Fibroblast of the conjunctiva (primary cell): ENCODE measurements around the gene MBD5.

Experiments
- DNase-seq: peaks from one replicate; pipeline ENCODE4 v3.0.0-alpha.2; 2010; ENCODE audit warnings: low read depth

MBD5 gene

GRCh38 chr2:148548716-148549400 lies 528.0 kb downstream of the MBD5 start:
- DNase-seq: no peak

GRCh38 chr2:148552675-148553331 lies 531.9 kb downstream of the MBD5 start:
- DNase-seq: no peak

GRCh38 chr2:148553332-148553887 lies 532.5 kb downstream of the MBD5 start:
- DNase-seq: no peak

DNA sequence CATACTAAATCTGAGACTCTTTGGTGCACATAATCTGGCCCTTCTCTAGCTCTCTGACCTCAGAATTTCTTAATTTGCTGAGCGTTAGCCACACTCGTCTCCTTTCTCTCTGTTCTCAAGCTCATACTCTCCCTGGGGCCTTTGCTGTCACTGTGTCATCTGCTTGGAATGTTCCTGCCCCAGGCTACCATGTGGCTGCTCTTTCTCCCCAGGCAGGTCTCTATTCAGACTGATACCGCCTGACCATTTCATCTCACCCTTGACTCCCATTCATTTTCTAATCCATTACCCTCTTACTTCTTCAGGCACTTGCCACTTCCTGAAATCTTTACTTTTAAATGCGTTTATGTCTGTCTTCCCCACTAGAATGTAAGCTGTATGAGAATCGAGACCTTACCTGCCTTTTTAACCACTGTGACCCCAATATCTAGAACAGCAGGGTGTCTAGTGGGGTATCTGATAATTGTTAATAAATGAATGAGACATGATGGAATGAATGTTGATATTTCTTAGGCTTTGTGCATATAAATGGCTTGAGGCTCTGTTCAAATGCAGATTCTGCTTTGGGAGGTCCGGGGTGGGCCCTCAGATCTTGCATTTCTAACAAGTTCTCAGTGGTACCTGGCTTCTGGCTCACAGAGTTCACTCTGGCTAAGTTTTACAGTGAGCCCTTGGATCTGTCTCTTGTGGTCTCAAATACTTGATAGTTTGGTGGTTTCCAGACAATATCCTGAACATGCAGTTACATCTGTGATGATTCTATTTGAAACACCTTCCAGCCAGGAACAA lies 533.8 kb downstream of the MBD5 start:
- no peak for DNase-seq

GRCh38 chr2:148555622-148556294 lies 534.9 kb downstream of the MBD5 start:
- no peak for DNase-seq

DNA sequence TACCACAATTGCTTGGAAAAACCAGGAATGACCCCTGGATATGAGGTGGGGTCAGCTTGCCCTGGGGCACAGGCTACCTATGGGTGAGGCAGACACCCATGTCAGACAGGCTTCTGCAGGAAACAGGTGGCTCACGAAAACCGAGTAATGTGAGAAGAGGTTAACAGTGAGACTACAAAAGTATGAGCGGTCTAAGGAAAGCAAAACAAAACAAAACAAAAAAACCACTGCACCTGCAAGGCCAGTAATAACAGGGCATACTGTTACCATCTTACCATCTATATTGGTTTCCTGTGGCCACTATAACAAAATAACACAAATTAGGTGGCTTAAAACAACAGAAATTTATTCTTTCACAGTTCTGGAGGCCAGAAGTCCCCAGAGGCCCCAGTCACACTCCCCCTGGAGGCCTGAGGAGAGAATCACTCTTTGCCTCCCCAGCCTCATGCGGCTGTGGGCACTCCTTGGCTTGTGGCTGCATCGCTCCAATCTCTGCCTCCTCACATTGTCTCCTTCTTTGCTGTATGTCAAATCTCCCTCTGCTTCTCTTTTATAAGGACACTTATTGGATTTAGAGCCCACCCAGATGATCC lies 537.0 kb downstream of the MBD5 start:
- no peak for DNase-seq

DNA sequence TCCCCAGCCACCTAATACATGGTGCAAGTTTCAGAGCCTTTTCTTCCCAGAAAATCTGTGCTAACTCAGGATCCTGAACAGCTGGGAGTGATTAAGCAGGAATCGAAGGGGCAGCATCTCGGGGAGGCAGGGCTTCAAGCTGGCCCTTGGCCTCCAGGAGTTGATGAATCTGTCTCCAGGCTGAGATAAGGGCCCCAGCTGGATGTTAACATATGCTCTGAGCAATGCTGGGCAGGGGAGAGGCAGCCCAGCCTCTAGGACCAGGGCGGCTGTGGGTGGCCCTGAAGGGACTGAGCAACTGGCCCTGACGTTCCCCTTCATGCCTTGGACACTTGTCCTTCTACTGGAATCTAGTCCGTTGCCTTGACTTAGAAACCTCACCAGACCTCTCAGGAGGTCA lies 539.6 kb downstream of the MBD5 start:
- DNase-seq: no peak

DNA sequence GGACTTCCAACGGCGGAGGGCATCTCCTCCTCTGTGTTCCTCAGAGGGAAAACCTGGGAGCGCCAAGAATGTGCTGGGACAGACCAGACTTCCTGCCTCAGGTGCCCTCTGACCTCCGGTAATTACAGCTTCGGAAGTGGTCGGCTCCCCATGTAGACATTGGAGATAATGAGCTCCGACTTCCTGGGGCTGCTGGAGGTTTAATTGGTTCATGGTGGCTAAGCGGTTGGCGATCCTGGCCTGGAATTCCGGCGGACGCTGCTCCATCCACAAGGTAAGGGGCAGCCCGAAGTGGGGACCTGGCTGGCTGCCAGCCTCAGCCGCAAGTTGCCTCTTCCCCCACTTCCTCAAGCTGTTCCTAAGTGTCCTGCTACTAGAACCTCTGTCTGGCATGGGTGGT lies 540.5 kb downstream of the MBD5 start:
- no peak for DNase-seq

GRCh38 chr2:148565272-148565894 lies 544.5 kb downstream of the MBD5 start:
- DNase-seq: no peak
